ENCODE data around the gene SLC7A4.

The SLC7A4 gene

GRCh38 chr22:20982563-20982882 is 49.8 kb downstream of the SLC7A4 start:
- CTCF ChIA-PET, result interaction anchor here (0.5 kb wide), 1 partner anchor 200 kb away, joined by 3 read pairs; no protein-coding TSS in a partner anchor
- TF ChIP-seq CTCF (conservative IDR thresholded peaks at IDR 0.05; ENCODE audit: low read depth), result no peak
- POLR2A ChIA-PET (ENCODE audit: low non-redundant PET), result interaction anchor here (0.7 to 1.5 kb wide), 2 partner anchors 20 to 65 kb away, joined by 3 to 6 read pairs; partner anchors contain the start of genes CRKL and THAP7
- DNase-seq (ENCODE audit: low spot score), result peak; percentile 9
- H3K27ac ChIP-seq, result peak overlapping the region; percentile 85

DNA sequence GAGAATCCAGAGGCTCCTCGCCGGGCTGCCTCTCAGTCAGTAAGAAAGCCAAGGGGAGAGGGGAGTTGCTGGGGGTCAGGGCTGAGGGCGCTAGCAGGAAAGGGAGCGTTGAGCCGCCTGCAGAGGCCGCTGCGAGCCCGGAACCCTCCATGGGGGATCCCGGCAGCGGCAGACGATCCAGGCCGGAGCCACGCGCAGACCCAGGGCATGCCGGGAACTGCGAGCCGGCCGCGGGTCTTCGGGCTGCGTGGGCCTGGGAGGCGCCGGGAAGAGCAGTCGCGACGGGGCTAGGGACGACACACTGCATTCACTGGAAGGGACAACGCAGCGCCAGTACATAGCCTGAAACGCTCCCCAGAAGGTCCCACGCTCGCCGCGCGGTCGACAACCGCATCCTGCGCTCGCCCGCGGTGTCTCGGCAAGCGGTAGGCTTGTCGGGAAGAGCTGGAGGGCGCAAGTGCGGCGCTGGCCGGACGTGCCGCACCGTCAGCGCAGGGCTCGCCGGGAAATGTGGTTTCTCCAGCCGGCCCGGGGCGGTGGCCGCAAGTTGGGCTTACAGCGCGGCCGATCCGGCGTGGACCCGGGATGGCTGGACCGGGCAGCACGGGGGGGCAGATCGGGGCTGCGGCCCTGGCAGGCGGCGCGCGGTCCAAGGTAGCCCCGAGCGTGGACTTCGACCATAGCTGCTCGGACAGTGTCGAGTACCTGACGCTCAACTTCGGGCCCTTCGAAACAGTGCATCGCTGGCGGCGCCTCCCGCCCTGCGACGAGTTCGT is 50.4 kb downstream of the SLC7A4 start, which contains the start of gene LZTR1:
Gene LZTR1 (plus strand): TSS at position 511 of the 776 bp plus-strand sequence. CDS start 75 bp downstream, at position 586.
- peak; percentile 66 for DNase-seq (ENCODE audit: low spot score)
- TF ChIP-seq CTCF (conservative IDR thresholded peaks at IDR 0.05; ENCODE audit: low read depth), result peak; percentile 68

DNA sequence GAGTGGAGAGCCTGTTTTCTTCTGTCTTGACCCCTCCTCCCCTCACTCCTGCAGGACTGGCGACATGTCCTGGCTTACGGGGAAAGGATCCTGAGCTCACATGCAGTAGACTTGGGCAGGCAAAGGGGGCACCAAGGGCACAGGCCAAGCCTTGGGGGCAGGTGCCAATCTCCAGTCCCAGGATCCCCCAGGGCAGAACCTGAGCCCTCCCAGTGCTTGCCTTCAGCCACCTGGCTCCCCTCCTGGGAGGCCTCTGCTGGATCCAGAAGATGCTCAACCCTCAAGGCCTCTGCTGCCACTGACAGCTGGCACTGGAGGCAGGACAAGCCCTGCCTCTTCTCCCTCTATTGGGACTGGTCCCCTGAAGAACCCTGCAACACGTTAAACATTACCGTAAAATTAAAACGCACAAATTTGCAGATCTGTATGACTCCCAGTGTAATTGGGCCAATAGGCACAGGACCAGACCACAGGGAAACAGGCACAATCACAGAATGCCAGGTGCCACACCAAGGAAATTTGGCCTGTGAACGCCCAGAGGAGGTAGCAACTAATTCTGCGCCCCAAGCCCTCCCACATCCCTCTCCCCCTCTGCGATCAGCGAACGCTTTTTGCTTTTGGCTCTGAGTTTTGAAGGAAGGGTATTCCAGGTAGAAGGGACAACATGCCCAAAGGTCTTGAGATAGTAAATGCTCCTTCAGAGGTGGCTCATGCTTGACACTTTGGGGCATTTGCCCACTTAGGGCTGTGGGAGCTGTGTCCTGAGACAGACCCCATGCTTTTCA is 51.2 kb downstream of the SLC7A4 start:
- TF ChIP-seq CTCF (conservative IDR thresholded peaks at IDR 0.05; ENCODE audit: low read depth), result no peak
- ChIA-PET CTCF (no interaction called here), POLR2A (ENCODE audit: low non-redundant PET) (interaction anchor here (0.5 kb wide), 1 partner anchor 119 kb away, joined by 3 read pairs; no protein-coding TSS in a partner anchor)
- DNase-seq (ENCODE audit: low spot score), result no peak
- peak overlapping the region; percentile 85 for H3K27ac ChIP-seq

More for the DNA sequence above, 50.4 kb downstream of the SLC7A4 start, which contains the start of gene LZTR1:
- POLR2A ChIA-PET (ENCODE audit: low non-redundant PET), result interaction anchor here (0.5 to 1.5 kb wide), 3 partner anchors 20 to 118 kb away, joined by 3 to 6 read pairs (median 3); partner anchors contain the start of genes CRKL and THAP7
- H3K27ac ChIP-seq, result peak within 1 kb of the TSS; percentile 85
- CTCF ChIA-PET, result interaction anchor here (0.5 kb wide), 1 partner anchor 199 kb away, joined by 3 read pairs; no protein-coding TSS in a partner anchor

GRCh38 chr22:20980523-20980922 is 51.8 kb downstream of the SLC7A4 start:
- ChIA-PET CTCF (no interaction called here), POLR2A (ENCODE audit: low non-redundant PET) (no interaction called here)
- TF ChIP-seq CTCF (conservative IDR thresholded peaks at IDR 0.05; ENCODE audit: low read depth), result no peak
- peak overlapping the region; percentile 85 for H3K27ac ChIP-seq
- no peak for DNase-seq (ENCODE audit: low spot score)

- ChIA-PET POLR2A (ENCODE audit: low non-redundant PET) (no interaction called here), CTCF (interaction anchor here (0.5 kb wide), 1 partner anchor 45 kb away, joined by 3 read pairs; no protein-coding TSS in a partner anchor)
- no peak for DNase-seq (ENCODE audit: low spot score)
- no peak for TF ChIP-seq CTCF (conservative IDR thresholded peaks at IDR 0.05; ENCODE audit: low read depth)
- H3K27ac ChIP-seq, result peak overlapping the region; percentile 85; the same call in 1 of the 2 replicates
These were observed 52.4 kb downstream of the SLC7A4 start for GRCh38 chr22:20979940-20980453.
